Nephron (organoid): ENCODE results near the gene GALNTL6.

Source experiments
- H3K27ac Mint-ChIP-seq, 3 experiments: 2 replicates each; pipeline ENCODE4 v1.8.0; 2020; ENCODE audit warnings: mixed read lengths in 3 of 3, mild to moderate bottlenecking in 2 of 3, moderate library complexity in 1 of 3
- H3K27me3 Mint-ChIP-seq: 2 replicates; pipeline ENCODE4 v1.8.0; 2021; ENCODE audit warnings: low read depth, mild to moderate bottlenecking, moderate library complexity, mixed read lengths
- H3K36me3 Mint-ChIP-seq: 2 replicates; pipeline ENCODE4 v1.8.0; 2020; ENCODE audit warnings: low read depth, mixed read lengths
- H3K4me1 Mint-ChIP-seq: 2 replicates; pipeline ENCODE4 v1.8.0; 2020; ENCODE audit warnings: mixed read lengths
- H3K4me3 Mint-ChIP-seq, 3 experiments: 2 replicates each; pipeline ENCODE4 v1.8.0; 2020; ENCODE audit warnings: mild to moderate bottlenecking in 3 of 3, mixed read lengths in 3 of 3, moderate library complexity in 2 of 3
- H3K9me3 Mint-ChIP-seq: 2 replicates; pipeline ENCODE4 v1.8.0; 2020; ENCODE audit warnings: mixed read lengths
- CTCF ChIP-seq, 3 experiments: fragments of 200-600 bp; sonication (generic); IDR thresholded peaks; one replicate each; pipeline ENCODE4 v1.5.0; 2021; ENCODE audit warnings: antibody characterized with exemption in 3 of 3; ENCODE audit not compliant: unreplicated experiment in 3 of 3

GALNTL6 gene

GRCh38 chr4:173001571-173001970, 1188.4 kb downstream of the GALNTL6 start:
- H3K27me3 Mint-ChIP-seq = peaks cover 4% of the 10 kb centered on the region
- peaks cover 25% of the 10 kb centered on the region for H3K4me1 Mint-ChIP-seq
- no peaks in the 10 kb centered on the region for H3K36me3 Mint-ChIP-seq
- H3K9me3 Mint-ChIP-seq = no peaks in the 10 kb centered on the region
- H3K4me3 Mint-ChIP-seq = no peak overlapping the region
- no peak overlapping the region for H3K27ac Mint-ChIP-seq
- no peak for TF ChIP-seq CTCF (IDR thresholded peaks at IDR 0.05; ENCODE audit: unreplicated experiment in 3 of 3)

- Mint-ChIP-seq H3K27me3 (peaks cover 4% of the 10 kb centered on the region), H3K27ac (no peak overlapping the region), H3K36me3 (no peaks in the 10 kb centered on the region), H3K9me3 (no peaks in the 10 kb centered on the region), H3K4me3 (no peak overlapping the region), H3K4me1 (peaks cover 16% of the 10 kb centered on the region)
- no peak for TF ChIP-seq CTCF (IDR thresholded peaks at IDR 0.05; ENCODE audit: unreplicated experiment in 3 of 3)
Observed at GRCh38 chr4:173002830-173003561, 1189.8 kb downstream of the GALNTL6 start.

GRCh38 chr4:173005912-173006633, 1192.9 kb downstream of the GALNTL6 start:
- no peak overlapping the region for H3K4me3 Mint-ChIP-seq
- TF ChIP-seq CTCF (IDR thresholded peaks at IDR 0.05; ENCODE audit: unreplicated experiment in 3 of 3) = no peak

GRCh38 chr4:173008436-173008835, 1195.2 kb downstream of the GALNTL6 start:
- Mint-ChIP-seq H3K4me1 (peaks cover 6% of the 10 kb centered on the region), H3K9me3 (no peaks in the 10 kb centered on the region), H3K27ac (no peak overlapping the region), H3K27me3 (peaks cover 8% of the 10 kb centered on the region), H3K36me3 (no peaks in the 10 kb centered on the region), H3K4me3 (no peak overlapping the region)
- no peak for TF ChIP-seq CTCF (IDR thresholded peaks at IDR 0.05; ENCODE audit: unreplicated experiment in 3 of 3)

More at GRCh38 chr4:173005912-173006633, 1192.9 kb downstream of the GALNTL6 start:
- Mint-ChIP-seq H3K4me1 (peaks cover 5% of the 10 kb centered on the region), H3K36me3 (no peaks in the 10 kb centered on the region), H3K9me3 (no peaks in the 10 kb centered on the region), H3K27ac (no peak overlapping the region), H3K27me3 (peaks cover 4% of the 10 kb centered on the region)

GRCh38 chr4:173009129-173009823, 1196.1 kb downstream of the GALNTL6 start:
- Mint-ChIP-seq H3K27me3 (peaks cover 8% of the 10 kb centered on the region), H3K4me1 (peaks cover 12% of the 10 kb centered on the region), H3K27ac (no peak overlapping the region), H3K4me3 (no peak overlapping the region), H3K36me3 (no peaks in the 10 kb centered on the region), H3K9me3 (no peaks in the 10 kb centered on the region)
- no peak for TF ChIP-seq CTCF (IDR thresholded peaks at IDR 0.05; ENCODE audit: unreplicated experiment in 3 of 3)
